ENCODE results near the gene ZNRF3.

The ZNRF3 gene

DNA sequence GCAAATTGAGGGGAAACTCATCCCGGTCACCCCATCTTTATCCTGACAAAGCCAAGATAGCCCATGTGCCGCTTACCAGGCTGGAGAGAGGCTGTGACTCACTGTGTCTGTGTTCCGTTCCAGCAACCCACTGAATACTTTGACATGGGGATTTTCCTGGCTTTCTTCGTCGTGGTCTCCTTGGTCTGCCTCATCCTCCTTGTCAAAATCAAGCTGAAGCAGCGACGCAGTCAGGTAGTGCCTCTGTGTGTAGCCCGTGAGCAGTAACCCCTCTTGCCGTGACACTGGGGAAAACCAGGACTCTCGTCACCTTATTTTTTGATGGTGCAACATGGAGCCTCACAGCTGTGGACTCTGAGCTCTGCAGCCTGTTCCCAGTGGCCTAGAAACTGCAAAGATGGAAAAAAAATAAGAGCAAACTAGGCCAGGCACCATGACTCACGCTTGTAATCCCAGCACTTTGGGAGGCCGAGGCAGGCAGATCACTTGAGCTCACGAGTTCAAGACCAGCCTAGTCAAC, 161.3 kb downstream of the ZNRF3 start:
- TF ChIP-seq, protein P1, sequence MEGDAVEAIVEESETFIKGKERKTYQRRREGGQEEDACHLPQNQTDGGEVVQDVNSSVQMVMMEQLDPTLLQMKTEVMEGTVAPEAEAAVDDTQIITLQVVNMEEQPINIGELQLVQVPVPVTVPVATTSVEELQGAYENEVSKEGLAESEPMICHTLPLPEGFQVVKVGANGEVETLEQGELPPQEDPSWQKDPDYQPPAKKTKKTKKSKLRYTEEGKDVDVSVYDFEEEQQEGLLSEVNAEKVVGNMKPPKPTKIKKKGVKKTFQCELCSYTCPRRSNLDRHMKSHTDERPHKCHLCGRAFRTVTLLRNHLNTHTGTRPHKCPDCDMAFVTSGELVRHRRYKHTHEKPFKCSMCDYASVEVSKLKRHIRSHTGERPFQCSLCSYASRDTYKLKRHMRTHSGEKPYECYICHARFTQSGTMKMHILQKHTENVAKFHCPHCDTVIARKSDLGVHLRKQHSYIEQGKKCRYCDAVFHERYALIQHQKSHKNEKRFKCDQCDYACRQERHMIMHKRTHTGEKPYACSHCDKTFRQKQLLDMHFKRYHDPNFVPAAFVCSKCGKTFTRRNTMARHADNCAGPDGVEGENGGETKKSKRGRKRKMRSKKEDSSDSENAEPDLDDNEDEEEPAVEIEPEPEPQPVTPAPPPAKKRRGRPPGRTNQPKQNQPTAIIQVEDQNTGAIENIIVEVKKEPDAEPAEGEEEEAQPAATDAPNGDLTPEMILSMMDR (conservative IDR thresholded peaks at IDR 0.05; ENCODE audit: low read depth): no peak
- POLR2A ChIA-PET (ENCODE audit: low non-redundant PET): no interaction called here
- DNase-seq (ENCODE audit: low spot score): peak; percentile 6
- CTCF ChIA-PET: no interaction called here
- 0 out of 2 replicates have a peak overlapping the region, but pooled peaks have one; percentile 9 for H3K27ac ChIP-seq

DNA sequence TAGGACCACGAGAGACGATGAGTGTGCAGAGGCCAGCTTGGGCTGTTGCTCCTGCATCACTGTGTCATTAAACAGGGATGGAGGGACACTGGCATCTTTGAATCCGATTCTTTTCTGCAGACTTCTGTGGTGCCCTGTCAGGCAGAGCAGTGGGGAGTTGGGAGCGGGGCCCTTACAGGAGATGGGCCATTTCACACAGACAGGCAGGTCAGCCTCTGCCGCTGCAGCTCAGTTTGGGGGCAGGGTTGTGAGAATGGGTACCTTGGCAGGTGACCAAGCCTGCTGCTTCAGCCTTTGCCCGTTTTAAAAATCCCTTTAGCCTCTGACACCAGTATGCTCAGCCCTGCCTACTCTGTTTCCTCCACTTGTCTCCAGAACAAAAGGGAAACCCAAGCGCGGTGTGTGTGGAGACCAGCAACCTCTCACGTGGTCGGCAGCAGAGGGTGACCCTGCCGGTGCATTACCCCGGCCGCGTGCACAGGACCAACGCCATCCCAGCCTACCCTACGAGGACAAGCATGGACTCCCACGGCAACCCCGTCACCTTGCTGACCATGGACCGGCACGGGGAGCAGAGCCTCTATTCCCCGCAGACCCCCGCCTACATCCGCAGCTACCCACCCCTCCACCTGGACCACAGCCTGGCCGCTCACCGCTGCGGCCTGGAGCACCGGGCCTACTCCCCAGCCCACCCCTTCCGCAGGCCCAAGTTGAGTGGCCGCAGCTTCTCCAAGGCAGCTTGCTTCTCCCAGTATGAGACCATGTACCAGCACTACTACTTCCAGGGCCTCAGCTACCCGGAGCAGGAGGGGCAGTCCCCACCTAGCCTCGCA, 165.7 kb downstream of the ZNRF3 start:
- H3K27ac ChIP-seq: no peak overlapping the region
- no peak for DNase-seq (ENCODE audit: low spot score)
- POLR2A ChIA-PET (ENCODE audit: low non-redundant PET): no interaction called here
- TF ChIP-seq, protein P1 (conservative IDR thresholded peaks at IDR 0.05; ENCODE audit: low read depth): no peak
- CTCF ChIA-PET: no interaction called here

DNA sequence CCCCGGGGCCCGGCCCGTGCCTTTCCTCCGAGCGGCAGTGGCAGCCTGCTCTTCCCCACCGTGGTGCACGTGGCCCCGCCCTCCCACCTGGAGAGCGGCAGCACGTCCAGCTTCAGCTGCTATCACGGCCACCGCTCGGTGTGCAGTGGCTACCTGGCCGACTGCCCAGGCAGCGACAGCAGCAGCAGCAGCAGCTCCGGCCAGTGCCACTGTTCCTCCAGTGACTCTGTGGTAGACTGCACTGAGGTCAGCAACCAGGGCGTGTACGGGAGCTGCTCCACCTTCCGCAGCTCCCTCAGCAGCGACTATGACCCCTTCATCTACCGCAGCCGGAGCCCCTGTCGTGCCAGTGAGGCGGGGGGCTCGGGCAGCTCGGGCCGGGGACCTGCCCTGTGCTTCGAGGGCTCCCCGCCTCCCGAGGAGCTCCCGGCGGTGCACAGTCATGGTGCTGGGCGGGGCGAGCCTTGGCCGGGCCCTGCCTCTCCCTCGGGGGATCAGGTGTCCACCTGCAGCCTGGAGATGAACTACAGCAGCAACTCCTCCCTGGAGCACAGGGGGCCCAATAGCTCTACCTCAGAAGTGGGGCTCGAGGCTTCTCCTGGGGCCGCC, 166.4 kb downstream of the ZNRF3 start:
- ChIA-PET POLR2A (ENCODE audit: low non-redundant PET) (no interaction called here), CTCF (no interaction called here)
- H3K27ac ChIP-seq: no peak overlapping the region
- TF ChIP-seq, protein P1 (conservative IDR thresholded peaks at IDR 0.05; ENCODE audit: low read depth): no peak
- no peak for DNase-seq (ENCODE audit: low spot score)

DNA sequence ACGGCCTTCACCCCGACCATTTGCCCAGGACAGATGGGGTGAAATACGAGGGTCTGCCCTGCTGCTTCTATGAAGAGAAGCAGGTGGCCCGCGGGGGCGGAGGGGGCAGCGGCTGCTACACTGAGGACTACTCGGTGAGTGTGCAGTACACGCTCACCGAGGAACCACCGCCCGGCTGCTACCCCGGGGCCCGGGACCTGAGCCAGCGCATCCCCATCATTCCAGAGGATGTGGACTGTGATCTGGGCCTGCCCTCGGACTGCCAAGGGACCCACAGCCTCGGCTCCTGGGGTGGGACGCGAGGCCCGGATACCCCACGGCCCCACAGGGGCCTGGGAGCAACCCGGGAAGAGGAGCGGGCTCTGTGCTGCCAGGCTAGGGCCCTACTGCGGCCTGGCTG, 167.1 kb downstream of the ZNRF3 start:
- ChIA-PET CTCF (no interaction called here), POLR2A (ENCODE audit: low non-redundant PET) (no interaction called here)
- TF ChIP-seq, protein P1 (conservative IDR thresholded peaks at IDR 0.05; ENCODE audit: low read depth): no peak
- no peak for DNase-seq (ENCODE audit: low spot score)
- no peak overlapping the region for H3K27ac ChIP-seq

DNA sequence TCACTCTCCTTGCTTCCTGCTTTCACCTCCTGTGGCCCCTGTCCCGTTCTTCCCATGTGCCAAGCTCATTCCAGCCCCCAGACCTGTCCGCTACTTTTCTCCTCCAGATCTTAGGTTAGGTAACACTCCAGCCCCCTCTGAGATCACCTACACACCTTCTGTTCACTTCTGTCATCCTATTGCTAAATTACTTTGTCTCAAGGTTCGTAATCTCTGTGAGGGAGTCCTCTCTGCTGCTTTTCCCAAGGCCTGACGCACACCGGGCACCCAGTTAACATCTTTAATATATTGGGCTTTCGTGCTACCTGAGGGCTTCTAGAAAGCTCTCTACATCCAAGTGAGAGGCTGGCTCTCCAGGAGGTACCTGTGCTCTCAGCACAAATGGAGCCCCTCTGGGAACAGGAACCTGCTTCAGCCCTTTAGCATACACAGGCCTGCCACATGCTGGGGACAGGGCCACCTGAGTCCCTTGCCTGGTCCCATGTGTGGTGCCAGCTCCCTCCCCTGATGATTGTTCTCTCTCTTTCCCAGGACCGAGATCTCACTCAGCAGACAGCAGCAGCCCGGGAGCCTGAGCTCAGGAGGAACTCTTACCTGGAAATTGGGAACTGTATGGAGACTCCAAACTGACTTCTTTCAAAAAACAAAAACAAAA, 169.8 kb downstream of the ZNRF3 start:
- TF ChIP-seq, protein P1 (conservative IDR thresholded peaks at IDR 0.05; ENCODE audit: low read depth): no peak
- DNase-seq (ENCODE audit: low spot score): no peak
- ChIA-PET POLR2A (ENCODE audit: low non-redundant PET) (no interaction called here), CTCF (no interaction called here)
- H3K27ac ChIP-seq: no peak overlapping the region

DNA sequence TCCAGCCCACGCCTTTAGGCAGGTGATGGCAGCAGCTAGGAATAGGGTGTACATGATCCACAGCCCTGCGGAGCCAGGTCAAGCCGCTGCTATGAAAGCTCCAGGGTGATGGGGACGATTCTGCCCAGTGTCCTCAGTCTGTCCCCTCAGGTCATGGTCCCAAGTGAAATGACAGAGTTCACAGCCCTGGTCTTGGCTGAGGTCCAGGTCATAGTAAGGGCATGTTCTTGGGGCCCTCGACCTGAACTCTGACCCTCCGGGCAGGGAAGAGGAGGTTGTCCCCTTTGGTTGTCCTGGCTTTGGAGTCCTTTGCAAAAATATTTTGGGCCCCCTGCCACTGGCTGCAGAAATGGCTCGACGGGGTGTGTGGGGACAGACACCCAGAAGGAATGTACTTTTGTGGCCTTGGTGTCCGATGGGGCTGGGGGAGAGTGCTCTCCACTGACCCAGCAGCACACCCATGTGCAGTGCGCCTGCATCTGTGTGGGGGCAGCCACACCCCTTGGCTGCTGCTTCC, 170.9 kb downstream of the ZNRF3 start:
- POLR2A ChIA-PET (ENCODE audit: low non-redundant PET): no interaction called here
- TF ChIP-seq, protein P1 (conservative IDR thresholded peaks at IDR 0.05; ENCODE audit: low read depth): no peak
- no peak for DNase-seq (ENCODE audit: low spot score)
- CTCF ChIA-PET: interaction anchor here (0.5 to 0.6 kb wide), 2 partner anchors 48 to 88 kb away, joined by 3 read pairs; no protein-coding TSS in a partner anchor
- no peak overlapping the region for H3K27ac ChIP-seq
